Measurements from ENCODE around the gene FBF1.
"Not testable (repeated sequence)": the region's sequence is repeated elsewhere in the genome, so short reads cannot be mapped to it uniquely, and the experiment has no call there.

FBF1 gene

GRCh38 chr17:75970626-75971025, 29.8 kb upstream of the FBF1 start:
- Mint-ChIP-seq H3K9me3 (no peaks in the 10 kb centered on the region), H3K4me3 (no peak overlapping the region), H3K4me1 (peaks cover 9% of the 10 kb centered on the region), H3K27me3 (ENCODE audit: low read depth) (no peaks in the 10 kb centered on the region), H3K27ac (no peak overlapping the region), H3K36me3 (ENCODE audit: low read depth) (peaks cover 49% of the 10 kb centered on the region)
- no peak for TF ChIP-seq CTCF (IDR thresholded peaks at IDR 0.05; ENCODE audit: unreplicated experiment in 3 of 3)

GRCh38 chr17:75970011-75970523, 29.2 kb upstream of the FBF1 start:
- H3K27ac Mint-ChIP-seq = no peak overlapping the region
- peaks cover 7% of the 10 kb centered on the region for H3K4me1 Mint-ChIP-seq
- no peaks in the 10 kb centered on the region for H3K27me3 Mint-ChIP-seq (ENCODE audit: low read depth)
- H3K9me3 Mint-ChIP-seq = no peaks in the 10 kb centered on the region
- peaks cover 51% of the 10 kb centered on the region for H3K36me3 Mint-ChIP-seq (ENCODE audit: low read depth)
- TF ChIP-seq CTCF (IDR thresholded peaks at IDR 0.05; ENCODE audit: unreplicated experiment in 3 of 3) = no peak
- no peak overlapping the region for H3K4me3 Mint-ChIP-seq

GRCh38 chr17:75969044-75969443, 28.2 kb upstream of the FBF1 start:
- not testable (repeated sequence) for H3K4me3 Mint-ChIP-seq; H3K4me1 Mint-ChIP-seq; H3K27ac Mint-ChIP-seq; H3K9me3 Mint-ChIP-seq; H3K27me3 Mint-ChIP-seq (ENCODE audit: low read depth)
- peaks cover 51% of the 10 kb centered on the region for H3K36me3 Mint-ChIP-seq (ENCODE audit: low read depth)

- Mint-ChIP-seq H3K4me3 (no peak overlapping the region), H3K4me1 (no peaks in the 10 kb centered on the region), H3K27ac (no peak overlapping the region), H3K36me3 (ENCODE audit: low read depth) (peaks cover 34% of the 10 kb centered on the region), H3K9me3 (no peaks in the 10 kb centered on the region), H3K27me3 (ENCODE audit: low read depth) (no peaks in the 10 kb centered on the region)
- TF ChIP-seq CTCF (IDR thresholded peaks at IDR 0.05; ENCODE audit: unreplicated experiment in 3 of 3) = no peak
These were observed 24.6 kb upstream of the FBF1 start for GRCh38 chr17:75965468-75965867.

GRCh38 chr17:75959839-75960511, 19.1 kb upstream of the FBF1 start:
- H3K27me3 Mint-ChIP-seq (ENCODE audit: low read depth) = no peaks in the 10 kb centered on the region
- H3K4me3 Mint-ChIP-seq = no peak overlapping the region
- H3K4me1 Mint-ChIP-seq = peaks cover 5% of the 10 kb centered on the region
- peaks cover 40% of the 10 kb centered on the region for H3K36me3 Mint-ChIP-seq (ENCODE audit: low read depth)
- H3K9me3 Mint-ChIP-seq = no peaks in the 10 kb centered on the region
- no peak overlapping the region for H3K27ac Mint-ChIP-seq
- TF ChIP-seq CTCF (IDR thresholded peaks at IDR 0.05; ENCODE audit: unreplicated experiment in 3 of 3) = no peak

- H3K36me3 Mint-ChIP-seq (ENCODE audit: low read depth) = peaks cover 36% of the 10 kb centered on the region
- H3K27me3 Mint-ChIP-seq (ENCODE audit: low read depth) = no peaks in the 10 kb centered on the region
These were observed 18.4 kb upstream of the FBF1 start for GRCh38 chr17:75959051-75959838.

More at GRCh38 chr17:75959051-75959838, 18.4 kb upstream of the FBF1 start:
- no peak overlapping the region for H3K4me3 Mint-ChIP-seq
- no peak for TF ChIP-seq CTCF (IDR thresholded peaks at IDR 0.05; ENCODE audit: unreplicated experiment in 3 of 3)
- H3K4me1 Mint-ChIP-seq = peaks cover 5% of the 10 kb centered on the region
- H3K27ac Mint-ChIP-seq = peak overlapping the region in 1 of 3 experiments; percentile 5
- H3K9me3 Mint-ChIP-seq = no peaks in the 10 kb centered on the region

Data from nephron (organoid).